GM23338 (cell line): Measurements from ENCODE around the gene RNFT2. TPM values are rescaled to one million over a fixed set of nuclear protein-coding genes. Genes with fewer than 3 reads are reported as not detected.

ENCODE experiments used
- ATAC-seq: fragments of 200-7000 bp; cut with Tn5 transposase; 3 replicates; pipeline ENCODE4 v1.9.1; 2020
- DNase-seq: peaks from one replicate; pipeline ENCODE4 v3.0.0-alpha.2; 2015; ENCODE audit warnings: low spot score
- H2AFZ ChIP-seq: fragments of 200-600 bp; sonication (generic); 2 replicates; pipeline ENCODE4 v1.8.0; 2016; ENCODE audit warnings: antibody characterized with exemption, mild to moderate bottlenecking, moderate library complexity
- H3F3A ChIP-seq: fragments of 200-600 bp; sonication (generic); replicated peaks from 2 replicates; pipeline ENCODE4 v1.8.0; 2017; ENCODE audit warnings: antibody characterized with exemption, mixed run types, low read depth
- H3K27ac ChIP-seq: fragments of 200-600 bp; sonication (generic); 2 replicates; pipeline ENCODE4 v1.6.1; 2016; ENCODE audit warnings: low read depth
- H3K27me3 ChIP-seq: fragments of 200-600 bp; sonication (generic); 2 replicates; pipeline ENCODE4 v1.8.0; 2016; ENCODE audit warnings: mild to moderate bottlenecking, mixed run types, moderate library complexity; ENCODE audit not compliant: insufficient read depth
- H3K36me3 ChIP-seq: fragments of 200-600 bp; sonication (generic); 2 replicates; pipeline ENCODE4 v1.8.0; 2016; ENCODE audit warnings: mild to moderate bottlenecking; ENCODE audit not compliant: insufficient read depth
- H3K4me1 ChIP-seq: fragments of 200-600 bp; sonication (generic); 2 replicates; pipeline ENCODE4 v1.8.0; 2016; ENCODE audit warnings: mild to moderate bottlenecking, moderate library complexity; ENCODE audit not compliant: insufficient read depth
- H3K4me2 ChIP-seq: fragments of 200-600 bp; sonication (generic); 2 replicates; pipeline ENCODE4 v1.7.1; 2017; ENCODE audit warnings: mixed run types
- H3K4me3 ChIP-seq: fragments of 200-600 bp; sonication (generic); 2 replicates; pipeline ENCODE4 v1.6.1; 2016; ENCODE audit warnings: mixed run types
- H3K79me2 ChIP-seq: fragments of 200-600 bp; sonication (generic); replicated peaks from 2 replicates; pipeline ENCODE4 v1.8.0; 2017; ENCODE audit warnings: mild to moderate bottlenecking; ENCODE audit not compliant: insufficient read depth
- H3K9me2 ChIP-seq: fragments of 200-600 bp; sonication (generic); 2 replicates; pipeline ENCODE4 v1.8.0; 2017; ENCODE audit not compliant: insufficient read depth
- H4K20me1 ChIP-seq: fragments of 200-600 bp; sonication (generic); replicated peaks from 2 replicates; pipeline ENCODE4 v1.8.0; 2017; ENCODE audit warnings: mild to moderate bottlenecking; ENCODE audit not compliant: insufficient read depth
- H3K27ac Mint-ChIP-seq: 2 replicates; pipeline ENCODE4 v1.8.0; 2020; ENCODE audit warnings: inconsistent platforms, mild to moderate bottlenecking, moderate library complexity, mixed read lengths
- H3K27me3 Mint-ChIP-seq: 3 replicates; pipeline ENCODE4 v1.8.0; 2022; ENCODE audit warnings: low read depth, mild to moderate bottlenecking, moderate library complexity, mixed read lengths, inconsistent platforms; ENCODE audit not compliant: insufficient read depth, poor library complexity
- H3K36me3 Mint-ChIP-seq: 3 replicates; pipeline ENCODE4 v1.8.0; 2021; ENCODE audit warnings: low read depth, mild to moderate bottlenecking, inconsistent platforms, moderate library complexity, mixed read lengths
- H3K4me1 Mint-ChIP-seq: 3 replicates; pipeline ENCODE4 v1.8.0; 2020; ENCODE audit warnings: mild to moderate bottlenecking, inconsistent platforms, mixed read lengths
- H3K4me3 Mint-ChIP-seq: 3 replicates; pipeline ENCODE4 v1.8.0; 2021; ENCODE audit warnings: moderate library complexity, mild to moderate bottlenecking, inconsistent platforms, mixed read lengths
- H3K9me3 Mint-ChIP-seq: 3 replicates; pipeline ENCODE4 v1.8.0; 2020; ENCODE audit warnings: moderate library complexity, mild to moderate bottlenecking, inconsistent platforms, mixed read lengths
- CREB1 ChIP-seq: fragments of 250-450 bp; sonication (Bioruptor Pico); IDR thresholded peaks from 2 replicates; pipeline ENCODE4 v1.5.0; 2020; ENCODE audit warnings: low read depth, mild to moderate bottlenecking, moderate library complexity
- CTCF ChIP-seq, 2 experiments: fragments of 200-600 bp in 1 of 2; sonication (generic) in 1 of 2; conservative IDR thresholded peaks; 2 replicates each; pipeline versions ENCODE4 v1.5.1 to v1.6.1; 2016 to 2017; ENCODE audit warnings: antibody characterized with exemption in 2 of 2, low read depth in 2 of 2, mild to moderate bottlenecking in 2 of 2, moderate library complexity in 1 of 2
- ETS1 ChIP-seq: IDR thresholded peaks from 2 replicates; pipeline ENCODE4 v1.6.1; 2016; ENCODE audit warnings: antibody characterized with exemption
- EZH2 ChIP-seq: fragments of 200-600 bp; sonication (generic); IDR thresholded peaks from one replicate; pipeline ENCODE4 v1.8.0; 2017; ENCODE audit warnings: antibody characterized with exemption, mild to moderate bottlenecking, low read depth; ENCODE audit not compliant: unreplicated experiment
- EZH2phosphoT487 ChIP-seq: fragments of 200-600 bp; sonication (generic); IDR thresholded peaks from one replicate; pipeline ENCODE4 v1.8.1; 2018; ENCODE audit warnings: antibody characterized with exemption; ENCODE audit not compliant: unreplicated experiment
- JUNB ChIP-seq: IDR thresholded peaks from one replicate; pipeline ENCODE4 v1.6.1; 2016; ENCODE audit warnings: antibody characterized with exemption; ENCODE audit not compliant: unreplicated experiment
- NANOG ChIP-seq: IDR thresholded peaks from 2 replicates; pipeline ENCODE4 v1.6.1; 2016; ENCODE audit warnings: antibody characterized with exemption, borderline replicate concordance
- POLR2AphosphoS5 ChIP-seq: IDR thresholded peaks from 2 replicates; pipeline ENCODE4 v1.6.1; 2016; ENCODE audit warnings: antibody characterized with exemption, low read depth
- REST ChIP-seq: IDR thresholded peaks from one replicate; pipeline ENCODE4 v1.6.1; 2018; ENCODE audit warnings: antibody characterized with exemption; ENCODE audit not compliant: unreplicated experiment
- STAT1 ChIP-seq: IDR thresholded peaks from one replicate; pipeline ENCODE4 v1.6.1; 2016; ENCODE audit warnings: antibody characterized with exemption; ENCODE audit not compliant: unreplicated experiment
- ZNF114 ChIP-seq: fragments of 250-450 bp; sonication (Bioruptor Pico); IDR thresholded peaks from 2 replicates; pipeline ENCODE4 v1.5.0; 2020; ENCODE audit warnings: mild to moderate bottlenecking, moderate library complexity
- ZNF331 ChIP-seq: fragments of 250-450 bp; sonication (Bioruptor Pico); IDR thresholded peaks from 2 replicates; pipeline ENCODE4 v1.5.0; 2020; ENCODE audit warnings: low read depth, mild to moderate bottlenecking, moderate library complexity
- ZNF462 ChIP-seq: fragments of 250-450 bp; sonication (Bioruptor Pico); IDR thresholded peaks from 2 replicates; pipeline ENCODE4 v1.5.0; 2020; ENCODE audit warnings: mild to moderate bottlenecking, moderate library complexity
- polyA plus RNA-seq: library from polyadenylated mRNA; unstranded; fragments of >200 nt; fragmentation: Nextera tagmentation; extraction: Ambion mirVana; gene quantifications from 2 replicates; pipeline ENCODE4 v1.2.1, GENCODE V29; 2016
- total RNA-seq: library from RNA; depleted of rRNA; stranded (reverse); fragments of >200 nt; shearing (Covaris generic); gene quantifications from 2 replicates; pipeline ENCODE4 v1.2.3, GENCODE V29; 2014

The RNFT2 gene
- total and polyA plus RNA-seq, 2 experiments from 2014 or later = 19.3 to 22.9 TPM

- H3K9me2 ChIP-seq = no peaks in the 10 kb centered on the region
- H3F3A ChIP-seq = no peaks in the 10 kb centered on the region
- H3K27me3 ChIP-seq = no peaks in the 10 kb centered on the region
- H3K4me1 ChIP-seq = peaks cover 26% of the 10 kb centered on the region
- Mint-ChIP-seq H3K27ac (no peak overlapping the region), H3K9me3 (no peaks in the 10 kb centered on the region), H3K36me3 (no peaks in the 10 kb centered on the region), H3K4me1 (peaks cover 30% of the 10 kb centered on the region), H3K27me3 (peaks cover 9% of the 10 kb centered on the region), H3K4me3 (no peak overlapping the region)
- H3K4me3 ChIP-seq = no peak overlapping the region
- peaks cover 4% of the 10 kb centered on the region; the same call in 1 of the 2 replicates for H4K20me1 ChIP-seq
- 0 out of 2 replicates have a peak overlapping the region, but pooled peaks have one; percentile 43 for H3K4me2 ChIP-seq
- ATAC-seq = no peak
- TF ChIP-seq REST (no peak), EZH2 (no peak), CTCF (conservative IDR thresholded peaks at IDR 0.05; ENCODE audit: low read depth in 2 of 2) (no peak), POLR2AphosphoS5 (no peak), NANOG (no peak), CREB1 (no peak), ZNF462 (CRISPR knock-in tag) (no peak), ZNF331 (CRISPR knock-in tag) (no peak), STAT1 (no peak), EZH2phosphoT487 (no peak), ETS1 (no peak), JUNB (no peak), ZNF114 (CRISPR knock-in tag) (no peak)
- H3K36me3 ChIP-seq = no peaks in the 10 kb centered on the region
- H3K27ac ChIP-seq = no peak overlapping the region
- H3K79me2 ChIP-seq = no peaks in the 10 kb centered on the region
- no peak overlapping the region for H2AFZ ChIP-seq
- no peak for DNase-seq
These were observed 121.0 kb downstream of the RNFT2 start for GRCh38 chr12:116859079-116859478.
